Measurements from ENCODE around the gene ERG28. TPM values are rescaled to one million over a fixed set of nuclear protein-coding genes. Genes with fewer than 3 reads are reported as not detected.
A peak's percentile ranks its signal among the peaks of the same experiment; 100 is the strongest.

The ERG28 gene
- total and polyA plus RNA-seq, 4 donors = 13.6 to 67.2 (median 40.2) TPM

DNA sequence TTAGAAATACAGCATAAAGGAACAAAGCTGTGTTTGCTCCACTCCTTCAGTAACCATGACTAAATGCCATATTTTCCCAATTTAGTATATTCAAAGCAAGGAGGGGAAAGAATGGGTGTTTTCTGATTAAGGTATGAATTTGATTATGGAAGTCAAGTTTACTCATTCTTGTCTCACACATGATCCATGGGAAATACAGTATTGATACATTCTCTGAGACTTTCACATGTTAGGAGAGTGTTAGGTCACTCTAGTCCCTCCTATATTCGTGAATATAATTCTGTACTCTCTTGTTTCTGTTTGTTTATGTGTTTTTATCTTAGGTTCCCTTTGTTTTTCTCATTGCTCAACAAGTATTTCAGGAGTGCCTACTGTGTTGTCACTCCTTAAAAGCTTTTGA lies 42.8 kb upstream of the ERG28 start:
- H3K27ac ChIP-seq (ENCODE audit: low read depth in 1 of 2, low read length in 1 of 2) = no peak overlapping the region
- peaks cover 3 to 30% (median 7%) of the 10 kb centered on the region in 5 donors for H3K4me1 ChIP-seq (ENCODE audit: control insufficient read depth in 5 of 5, insufficient read depth in 5 of 5, low read length in 5 of 5)
- no peak overlapping the region for H3K9ac ChIP-seq (ENCODE audit: insufficient read depth in 1 of 2, low read length in 2 of 2)
- H3K9me3 ChIP-seq (ENCODE audit: control insufficient read depth in 4 of 4, insufficient read depth in 3 of 4, low read length in 3 of 4) = no peaks in the 10 kb centered on the region
- ATAC-seq (ENCODE audit: insufficient read depth, low FRiP score) = no peak
- no peak overlapping the region for H3K4me3 ChIP-seq
- TF ChIP-seq, protein P1, sequence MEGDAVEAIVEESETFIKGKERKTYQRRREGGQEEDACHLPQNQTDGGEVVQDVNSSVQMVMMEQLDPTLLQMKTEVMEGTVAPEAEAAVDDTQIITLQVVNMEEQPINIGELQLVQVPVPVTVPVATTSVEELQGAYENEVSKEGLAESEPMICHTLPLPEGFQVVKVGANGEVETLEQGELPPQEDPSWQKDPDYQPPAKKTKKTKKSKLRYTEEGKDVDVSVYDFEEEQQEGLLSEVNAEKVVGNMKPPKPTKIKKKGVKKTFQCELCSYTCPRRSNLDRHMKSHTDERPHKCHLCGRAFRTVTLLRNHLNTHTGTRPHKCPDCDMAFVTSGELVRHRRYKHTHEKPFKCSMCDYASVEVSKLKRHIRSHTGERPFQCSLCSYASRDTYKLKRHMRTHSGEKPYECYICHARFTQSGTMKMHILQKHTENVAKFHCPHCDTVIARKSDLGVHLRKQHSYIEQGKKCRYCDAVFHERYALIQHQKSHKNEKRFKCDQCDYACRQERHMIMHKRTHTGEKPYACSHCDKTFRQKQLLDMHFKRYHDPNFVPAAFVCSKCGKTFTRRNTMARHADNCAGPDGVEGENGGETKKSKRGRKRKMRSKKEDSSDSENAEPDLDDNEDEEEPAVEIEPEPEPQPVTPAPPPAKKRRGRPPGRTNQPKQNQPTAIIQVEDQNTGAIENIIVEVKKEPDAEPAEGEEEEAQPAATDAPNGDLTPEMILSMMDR (IDR thresholded peaks at IDR 0.05; ENCODE audit: control extremely low read depth, extremely low read depth) = no peak
- DNase-seq = no peak
- WGBS, 2 donors = 70 to 76% methylated on average over 1 of the region's 1 CpG
- no peaks in the 10 kb centered on the region for H3K27me3 ChIP-seq (ENCODE audit: control insufficient read depth in 3 of 3, insufficient read depth in 3 of 3, low read length in 2 of 3)
- peaks cover 9 to 21% (median 16%) of the 10 kb centered on the region in 4 donors for H3K36me3 ChIP-seq (ENCODE audit: control insufficient read depth in 4 of 4, insufficient read depth in 4 of 4, low read length in 4 of 4)

DNA sequence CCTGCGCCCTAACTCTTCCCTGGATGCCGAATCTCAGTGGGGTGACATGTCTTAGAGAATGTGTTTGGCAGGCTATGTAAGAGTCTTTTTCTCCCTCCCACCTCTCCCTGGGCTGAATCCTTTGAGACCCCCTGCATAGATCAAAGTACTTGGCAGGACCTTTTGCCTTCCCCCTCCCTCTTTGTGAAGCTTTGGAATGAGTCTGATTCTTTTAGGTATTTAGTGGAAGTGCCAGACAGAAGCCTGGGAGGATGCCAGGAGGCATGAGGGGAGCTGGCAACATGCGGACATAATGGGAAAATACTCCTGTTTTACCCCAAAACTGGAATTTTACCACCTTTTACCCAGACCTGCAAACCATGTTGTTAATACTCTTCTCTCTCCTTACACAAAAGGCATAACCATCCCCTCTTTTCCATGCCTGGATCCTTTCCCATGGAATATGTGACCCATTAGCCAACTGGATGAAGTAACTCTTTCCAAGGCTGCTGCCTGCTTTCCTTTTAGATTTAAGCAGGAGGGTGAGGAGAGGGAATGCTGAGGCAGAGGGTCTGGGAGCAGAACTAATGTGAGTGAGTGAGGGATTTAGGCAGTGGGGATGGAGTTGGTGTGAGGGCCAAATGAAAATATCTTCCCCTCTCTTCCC lies 42.1 kb upstream of the ERG28 start:
- H3K4me1 ChIP-seq (ENCODE audit: control insufficient read depth in 5 of 5, insufficient read depth in 5 of 5, low read length in 5 of 5) = peaks cover 3 to 30% (median 7%) of the 10 kb centered on the region in 5 donors
- H3K36me3 ChIP-seq (ENCODE audit: control insufficient read depth in 4 of 4, insufficient read depth in 4 of 4, low read length in 4 of 4) = peaks cover 12 to 21% (median 16%) of the 10 kb centered on the region in 4 donors
- 83 to 88% methylated on average over 3 of the region's 3 CpGs for WGBS, 2 donors
- H3K9ac ChIP-seq (ENCODE audit: insufficient read depth in 1 of 2, low read length in 2 of 2) = no peak overlapping the region
- peak; percentile 84 to 95 (median 91) for DNase-seq
- no peak overlapping the region for H3K27ac ChIP-seq (ENCODE audit: low read depth in 1 of 2, low read length in 1 of 2)
- no peak for ATAC-seq (ENCODE audit: insufficient read depth, low FRiP score)
- H3K9me3 ChIP-seq (ENCODE audit: control insufficient read depth in 4 of 4, insufficient read depth in 3 of 4, low read length in 3 of 4) = no peaks in the 10 kb centered on the region
- TF ChIP-seq, protein P1 (IDR thresholded peaks at IDR 0.05; ENCODE audit: control extremely low read depth, extremely low read depth) = no peak
- no peak overlapping the region for H3K4me3 ChIP-seq
- no peaks in the 10 kb centered on the region for H3K27me3 ChIP-seq (ENCODE audit: control insufficient read depth in 3 of 3, insufficient read depth in 3 of 3, low read length in 2 of 3)

DNA sequence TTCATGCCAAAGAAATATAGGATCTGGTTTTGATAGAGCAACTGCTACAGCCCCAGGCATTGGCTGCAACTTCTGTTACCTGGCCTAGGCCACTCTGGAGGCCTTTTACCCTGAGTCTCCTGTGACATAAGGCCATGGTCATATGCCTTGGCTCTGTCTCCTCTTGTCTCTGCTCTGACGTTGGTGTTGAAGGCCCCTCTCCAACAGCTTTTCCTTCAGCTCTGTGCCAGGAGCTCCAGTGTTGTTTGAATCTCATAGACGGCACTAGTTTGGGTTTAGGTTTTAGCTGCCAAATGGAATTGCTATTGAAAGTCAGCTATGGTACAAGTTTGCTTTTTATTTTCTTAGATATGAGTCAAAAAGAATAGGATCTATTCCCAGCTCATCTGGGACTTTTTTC lies 41.4 kb upstream of the ERG28 start:
- TF ChIP-seq, protein P1 (IDR thresholded peaks at IDR 0.05; ENCODE audit: control extremely low read depth, extremely low read depth) = no peak
- Histone ChIP-seq H3K9me3 (ENCODE audit: control insufficient read depth in 4 of 4, insufficient read depth in 3 of 4, low read length in 3 of 4) (no peaks in the 10 kb centered on the region), H3K36me3 (ENCODE audit: control insufficient read depth in 4 of 4, insufficient read depth in 4 of 4, low read length in 4 of 4) (peaks cover 10 to 21% (median 15%) of the 10 kb centered on the region in 4 donors), H3K4me1 (ENCODE audit: control insufficient read depth in 5 of 5, insufficient read depth in 5 of 5, low read length in 5 of 5) (peaks cover 3 to 30% (median 7%) of the 10 kb centered on the region in 5 donors), H3K27ac (ENCODE audit: low read depth in 1 of 2, low read length in 1 of 2) (no peak overlapping the region), H3K9ac (ENCODE audit: insufficient read depth in 1 of 2, low read length in 2 of 2) (no peak overlapping the region), H3K27me3 (ENCODE audit: control insufficient read depth in 3 of 3, insufficient read depth in 3 of 3, low read length in 2 of 3) (no peaks in the 10 kb centered on the region), H3K4me3 (no peak overlapping the region)
- ATAC-seq (ENCODE audit: insufficient read depth, low FRiP score) (no peak), DNase-seq (peak; percentile 75 to 91 (median 85))
- 79 to 85% methylated on average over 2 of the region's 2 CpGs for WGBS, 2 donors
